Heart right ventricle (tissue), 16 donors: ENCODE data around the gene ENDOV. TPM values are rescaled to one million over a fixed set of nuclear protein-coding genes. Genes with fewer than 3 reads are reported as not detected.

ENCODE experiments used
- ATAC-seq, 8 donors: fragments of 200-7000 bp; cut with Tn5 transposase; one replicate each; pipeline ENCODE4 v1.9.1; 2020; ENCODE audit warnings: mild to moderate bottlenecking in 8 of 8, moderate library complexity in 8 of 8, moderate number of reproducible peaks in 1 of 8
- DNase-seq, 2 donors: peaks; one replicate each; pipeline ENCODE4 v3.0.0-alpha.2; 2020
- H3K27ac ChIP-seq, 10 donors: fragments of 200-600 bp; sonication (generic) in 2 of 10; one replicate each; pipeline versions ENCODE4 v1.5.0 to v1.8.0; 2020 to 2022; ENCODE audit warnings: mild to moderate bottlenecking in 3 of 10
- H3K27me3 ChIP-seq, 7 donors: fragments of 200-600 bp; one replicate each; pipeline ENCODE4 v1.8.0; 2021 to 2022; ENCODE audit warnings: mild to moderate bottlenecking in 2 of 7
- H3K36me3 ChIP-seq, 9 donors: fragments of 200-600 bp; sonication (generic) in 1 of 9; one replicate each; pipeline versions ENCODE4 v1.5.0 to v1.8.0; 2020 to 2022; ENCODE audit warnings: mild to moderate bottlenecking in 2 of 9
- H3K4me1 ChIP-seq, 9 donors: fragments of 200-600 bp; sonication (generic) in 1 of 9; one replicate each; pipeline versions ENCODE4 v1.5.0 to v1.8.0; 2020 to 2022; ENCODE audit warnings: mild to moderate bottlenecking in 4 of 9
- H3K4me3 ChIP-seq, 10 donors: fragments of 200-600 bp; sonication (generic) in 2 of 10; one replicate each; pipeline versions ENCODE4 v1.5.0 to v1.8.0; 2020 to 2022; ENCODE audit warnings: mild to moderate bottlenecking in 7 of 10, moderate library complexity in 2 of 10
- H3K9me3 ChIP-seq, 11 donors: fragments of 200-600 bp in 10 of 11; sonication (generic) in 2 of 11; one replicate each; pipeline versions ENCODE4 v1.5.0 to v1.8.0; 2013 to 2022; ENCODE audit warnings: mild to moderate bottlenecking in 2 of 11, control low read depth in 1 of 11, moderate library complexity in 1 of 11
- WGBS, 2 donors: extraction: QIAGEN DNeasy Blood & Tissue Kit; methylation state at CpG; one replicate each; pipeline ENCODE4 v1.1.7; 2013; ENCODE audit warnings: inconsistent platforms in 1 of 2; 5-methylcytosine and 5-hydroxymethylcytosine counted together
- intact Hi-C, 10 donors: fragments of 100-400 bp; cut with DNase I; formaldehyde crosslinking; loops; one replicate each; pipeline versions ENCODE4 v1.11.1 to v1.14.2; 2022
- polyA plus RNA-seq, 2 donors: library from polyadenylated mRNA; stranded (reverse); fragments of 200-250 nt; gene quantifications; one replicate each; pipeline ENCODE4 v1.2.3, GENCODE V29; 2013
- total RNA-seq, 10 donors: library from RNA; stranded (reverse); fragmentation: NEBNext Ultra II Directional in 3 of 10; extraction: Animal tissue kit (Norgen Biotek cat#: 25700) in 3 of 10; gene quantifications; one replicate each; pipeline versions ENCODE4 v1.2.1 to v1.2.4, GENCODE V29; 2021 to 2023
- TF ChIP-seq, protein P1 (sequence below), 9 donors: fragments of 200-600 bp; sonication (generic) in 2 of 9; IDR thresholded peaks; one replicate each; pipeline versions ENCODE4 v1.5.0 to v1.8.0; 2021 to 2022; ENCODE audit warnings: antibody characterized with exemption in 9 of 9, mild to moderate bottlenecking in 5 of 9, moderate library complexity in 1 of 9
- donor health status: Arrhythmogenic right ventricular cardiomyopathy.
- donor health status: ischemic (EF 13 %, LVEDD 7.1; RV severe dilation, severe dysfunction).
- donor health status: healthy with polysubstance abuse.
- donor health status: DM: no; HTN: yes; CAD: no.
- donor health status: DM: no; HTN: no; CAD: no.
- donor health status: ischemic (EF 25% LVEDD 6.9; RV normal size, moderate dysfunction).
- donor health status: ischemic (EF 25% LVEDD 5.7; RV mildly dilated, moderate dysfunction).
- donor health status: healthy.
- donor health status: DM: yes; HTN: yes; CAD: no.
- donor health status: Ischemic cardiomyopathy.
- donor health status: ischemic (EF 35%, LVEDD 5.7; RV mildly dilated, moderate dysfunction).
- donor health status: nonischemic (EF 11% LVEDD 7.7; RV severe dilation, severe dysfunction).
- donor health status: DM: yes; HTN: yes; CAD: no.
- donor health status: PGD.
- donor health status: ischemic (EF 29% LVEDD 5.4; RV normal size, mild dysfunction).
- donor health status: nonischemic (EF 23%, LVEDD 6.1; RV moderate dilation, normal function).

The ENDOV gene
- total and polyA plus RNA-seq, 12 donors: 7.7 to 19.9 (median 12.6) TPM

DNA sequence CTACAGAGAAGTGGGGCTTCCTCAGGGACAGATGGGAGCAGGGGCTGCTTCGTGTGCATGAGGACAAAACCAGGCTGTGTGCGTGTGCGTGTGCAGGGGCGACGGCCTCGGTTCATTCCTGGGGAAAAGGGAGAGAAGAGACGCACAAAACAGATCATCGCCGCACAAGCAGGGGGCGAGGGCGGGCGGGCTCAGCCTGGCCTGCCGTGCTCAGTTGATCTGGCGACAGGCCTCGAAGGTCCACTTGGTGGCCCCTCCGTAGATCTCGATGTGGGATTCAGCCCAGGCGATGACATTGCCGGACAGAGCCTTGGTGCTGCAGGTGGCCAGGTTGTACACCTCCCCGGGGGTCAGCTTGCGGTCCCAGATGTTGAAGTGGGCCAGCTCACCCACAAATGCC lies 55.6 kb downstream of the ENDOV start:
- DNase-seq (no peak), ATAC-seq (no peak)
- no peak overlapping the region for H3K4me3 ChIP-seq
- no peaks in the 10 kb centered on the region for H3K9me3 ChIP-seq
- H3K27me3 ChIP-seq: peaks cover 14 to 99% (median 95%) of the 10 kb centered on the region in 7 donors
- intact Hi-C loops: no loop called here
- no peak overlapping the region for H3K27ac ChIP-seq
- no peaks in the 10 kb centered on the region for H3K36me3 ChIP-seq
- H3K4me1 ChIP-seq: peaks cover 0 to 14% (median 5%) of the 10 kb centered on the region in 9 donors
- TF ChIP-seq, protein P1, sequence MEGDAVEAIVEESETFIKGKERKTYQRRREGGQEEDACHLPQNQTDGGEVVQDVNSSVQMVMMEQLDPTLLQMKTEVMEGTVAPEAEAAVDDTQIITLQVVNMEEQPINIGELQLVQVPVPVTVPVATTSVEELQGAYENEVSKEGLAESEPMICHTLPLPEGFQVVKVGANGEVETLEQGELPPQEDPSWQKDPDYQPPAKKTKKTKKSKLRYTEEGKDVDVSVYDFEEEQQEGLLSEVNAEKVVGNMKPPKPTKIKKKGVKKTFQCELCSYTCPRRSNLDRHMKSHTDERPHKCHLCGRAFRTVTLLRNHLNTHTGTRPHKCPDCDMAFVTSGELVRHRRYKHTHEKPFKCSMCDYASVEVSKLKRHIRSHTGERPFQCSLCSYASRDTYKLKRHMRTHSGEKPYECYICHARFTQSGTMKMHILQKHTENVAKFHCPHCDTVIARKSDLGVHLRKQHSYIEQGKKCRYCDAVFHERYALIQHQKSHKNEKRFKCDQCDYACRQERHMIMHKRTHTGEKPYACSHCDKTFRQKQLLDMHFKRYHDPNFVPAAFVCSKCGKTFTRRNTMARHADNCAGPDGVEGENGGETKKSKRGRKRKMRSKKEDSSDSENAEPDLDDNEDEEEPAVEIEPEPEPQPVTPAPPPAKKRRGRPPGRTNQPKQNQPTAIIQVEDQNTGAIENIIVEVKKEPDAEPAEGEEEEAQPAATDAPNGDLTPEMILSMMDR (IDR thresholded peaks at IDR 0.05): no peak
- 76 to 82% methylated on average over 21 of the region's 21 CpGs for WGBS, 2 donors

- Histone ChIP-seq H3K4me1 (peaks cover 0 to 23% (median 12%) of the 10 kb centered on the region in 9 donors), H3K4me3 (no peak overlapping the region), H3K36me3 (no peaks in the 10 kb centered on the region), H3K27ac (no peak overlapping the region), H3K9me3 (no peaks in the 10 kb centered on the region), H3K27me3 (peaks cover 26 to 100% (median 97%) of the 10 kb centered on the region in 7 donors)
- DNase-seq: no peak
- WGBS, 2 donors: 73% methylated on average over 8 of the region's 8 CpGs
- ATAC-seq: no peak
- TF ChIP-seq, protein P1 (IDR thresholded peaks at IDR 0.05): no peak
- intact Hi-C loops: no loop called here
These were observed 57.0 kb downstream of the ENDOV start for GRCh38 chr17:80471922-80472321.

GRCh38 chr17:80472996-80473395 lies 58.0 kb downstream of the ENDOV start:
- H3K4me3 ChIP-seq: no peak overlapping the region
- H3K27ac ChIP-seq: no peak overlapping the region
- no peak for ATAC-seq
- 87 to 91% methylated on average over 12 of the region's 12 CpGs for WGBS, 2 donors
- no peaks in the 10 kb centered on the region for H3K36me3 ChIP-seq
- H3K9me3 ChIP-seq: no peaks in the 10 kb centered on the region
- intact Hi-C loops: no loop called here
- TF ChIP-seq, protein P1 (IDR thresholded peaks at IDR 0.05): no peak
- H3K4me1 ChIP-seq: peaks cover 6 to 33% (median 23%) of the 10 kb centered on the region in 9 donors
- no peak for DNase-seq
- H3K27me3 ChIP-seq: peaks cover 37 to 100% (median 97%) of the 10 kb centered on the region in 7 donors

DNA sequence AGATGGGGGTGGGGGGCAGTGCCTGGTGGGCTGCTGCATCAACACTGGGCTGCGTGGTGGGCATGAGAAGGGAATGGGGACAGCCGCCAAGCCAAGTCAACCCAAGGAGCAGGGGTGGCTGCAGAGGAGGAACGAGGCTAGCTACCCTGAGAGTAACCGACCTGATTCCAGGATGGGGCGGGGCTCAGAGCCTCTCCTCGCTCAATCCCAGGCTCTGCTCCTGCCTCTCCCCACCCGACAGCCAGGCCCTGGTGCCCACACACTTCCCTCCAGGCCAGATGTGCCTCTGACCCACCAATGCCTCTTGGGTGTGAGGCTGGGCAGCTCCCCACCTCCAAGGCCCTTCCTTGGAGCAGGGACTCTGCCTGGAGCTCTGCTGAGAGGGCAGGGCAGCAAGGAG lies 58.7 kb downstream of the ENDOV start:
- H3K27ac ChIP-seq: no peak overlapping the region
- ATAC-seq: no peak

More for the DNA sequence above, 58.7 kb downstream of the ENDOV start:
- Histone ChIP-seq H3K4me3 (no peak overlapping the region), H3K9me3 (no peaks in the 10 kb centered on the region), H3K36me3 (no peaks in the 10 kb centered on the region), H3K4me1 (peaks cover 7 to 40% (median 30%) of the 10 kb centered on the region in 9 donors), H3K27me3 (peaks cover 44 to 100% (median 97%) of the 10 kb centered on the region in 7 donors)
- TF ChIP-seq, protein P1 (IDR thresholded peaks at IDR 0.05): no peak
- DNase-seq: no peak
- intact Hi-C loops: no loop called here
- WGBS, 2 donors: 36 to 51% methylated on average over 7 of the region's 7 CpGs
